ENCODE measurements around the gene SLC6A9.

DNA sequence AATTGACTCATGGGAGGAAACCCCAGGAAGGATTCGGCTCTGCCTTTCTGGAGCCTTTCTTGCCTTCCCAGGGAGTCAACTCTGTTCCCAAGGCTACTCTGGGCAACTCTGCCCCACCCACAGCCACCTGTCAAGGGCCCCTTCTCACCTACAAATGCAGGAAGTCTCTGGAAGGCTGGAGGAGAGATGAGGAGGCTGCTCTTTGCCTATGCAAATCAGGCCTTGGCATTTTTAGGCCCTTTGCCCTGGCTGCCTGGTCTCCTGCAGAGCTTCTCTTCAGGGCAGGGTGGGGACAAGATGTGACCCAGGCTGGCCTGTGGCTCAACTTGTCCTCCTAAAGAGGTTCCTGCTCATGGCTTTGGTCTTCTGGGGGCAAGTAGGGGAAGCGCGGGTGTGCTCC lies 5.4 kb downstream of the SLC6A9 start:
- TF ChIP-seq, protein P1, sequence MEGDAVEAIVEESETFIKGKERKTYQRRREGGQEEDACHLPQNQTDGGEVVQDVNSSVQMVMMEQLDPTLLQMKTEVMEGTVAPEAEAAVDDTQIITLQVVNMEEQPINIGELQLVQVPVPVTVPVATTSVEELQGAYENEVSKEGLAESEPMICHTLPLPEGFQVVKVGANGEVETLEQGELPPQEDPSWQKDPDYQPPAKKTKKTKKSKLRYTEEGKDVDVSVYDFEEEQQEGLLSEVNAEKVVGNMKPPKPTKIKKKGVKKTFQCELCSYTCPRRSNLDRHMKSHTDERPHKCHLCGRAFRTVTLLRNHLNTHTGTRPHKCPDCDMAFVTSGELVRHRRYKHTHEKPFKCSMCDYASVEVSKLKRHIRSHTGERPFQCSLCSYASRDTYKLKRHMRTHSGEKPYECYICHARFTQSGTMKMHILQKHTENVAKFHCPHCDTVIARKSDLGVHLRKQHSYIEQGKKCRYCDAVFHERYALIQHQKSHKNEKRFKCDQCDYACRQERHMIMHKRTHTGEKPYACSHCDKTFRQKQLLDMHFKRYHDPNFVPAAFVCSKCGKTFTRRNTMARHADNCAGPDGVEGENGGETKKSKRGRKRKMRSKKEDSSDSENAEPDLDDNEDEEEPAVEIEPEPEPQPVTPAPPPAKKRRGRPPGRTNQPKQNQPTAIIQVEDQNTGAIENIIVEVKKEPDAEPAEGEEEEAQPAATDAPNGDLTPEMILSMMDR (IDR thresholded peaks at IDR 0.05): no peak
- TF ChIP-seq POLR2A (IDR thresholded peaks at IDR 0.05): no peak
- TF ChIP-seq EP300 (IDR thresholded peaks at IDR 0.05): no peak
- TF ChIP-seq POLR2AphosphoS5 (IDR thresholded peaks at IDR 0.05): no peak

Data from suprapubic skin (tissue), 4 donors.